HCT116 (cell line): ENCODE measurements around the gene NEURL3. TPM values are rescaled to one million over a fixed set of nuclear protein-coding genes. Genes with fewer than 3 reads are reported as not detected.

Experiments
- ATAC-seq: fragments of 200-7000 bp; cut with Tn5 transposase; 2 replicates; pipeline ENCODE4 v1.9.1; 2020; ENCODE audit warnings: mild to moderate bottlenecking, moderate library complexity
- BruUV-seq: library from RNA; stranded (reverse); fragments of 400-500 nt; replicated peaks from 2 replicates; lab custom pipeline; 2021; lab: Mats Ljungman, UMichigan
- CTCF ChIA-PET: fragments of 300-600 bp; sonication (Branson Sonifier 250); formaldehyde crosslinking; loops from one replicate; lab custom pipeline; 2021; ENCODE audit warnings: antibody characterized with exemption; lab: Charles Lee
- POLR2A ChIA-PET: fragments of 300-600, 350-600 bp; sonication (Branson Sonifier 250); formaldehyde crosslinking; loops from one replicate; lab custom pipeline; 2021; ENCODE audit warnings: antibody characterized with exemption; lab: Charles Lee
- RAD21 ChIA-PET, 2 experiments: fragments of 300-600 bp; sonication (Branson Sonifier 250); formaldehyde crosslinking; loops; one replicate each; lab custom pipeline; 2023; ENCODE audit warnings: low total read pairs in 2 of 2; ENCODE audit not compliant: uncharacterized antibody in 2 of 2, unreplicated experiment in 2 of 2, low non-redundant PET in 1 of 2; lab: Charles Lee
- DNase-seq: peaks from one replicate; pipeline ENCODE4 v3.0.0-alpha.2; 2010; ENCODE audit warnings: low read depth, low spot score
- H2AFZ ChIP-seq: fragments of 200-600 bp; shearing (Covaris generic), sonication (generic); 2 replicates; pipeline ENCODE4 v1.6.1; 2017; ENCODE audit warnings: low read depth, mixed run types, mixed read lengths, antibody characterized with exemption, low read length; ENCODE audit not compliant: poor library complexity, severe bottlenecking
- H3K27ac ChIP-seq: 2 replicates; pipeline ENCODE4 v1.5.1; 2012; ENCODE audit warnings: low read depth, low read length
- H3K27me3 ChIP-seq: fragments of 200-600 bp; sonication (generic); 2 replicates; pipeline ENCODE4 v1.6.1; 2016; ENCODE audit warnings: mixed run types, low read length, mixed read lengths; ENCODE audit not compliant: insufficient read depth
- H3K36me3 ChIP-seq, 2 experiments: fragments of 200-500 bp in 1 of 2; fragments of 200-600 bp in 1 of 2; sonication (Bioruptor generic) in 1 of 2; sonication (generic) in 1 of 2; 2 replicates each; pipeline versions ENCODE4 v1.5.1 to v1.6.1; 2014 to 2016; ENCODE audit warnings: low read length in 2 of 2, inconsistent platforms in 1 of 2, mixed read lengths in 1 of 2, mixed run types in 1 of 2; ENCODE audit not compliant: insufficient read depth in 2 of 2, control insufficient read depth in 1 of 2
- H3K4me1 ChIP-seq, 2 experiments: fragments of 200-600 bp in 1 of 2; sonication (generic) in 1 of 2; 2 replicates each; pipeline versions ENCODE4 v1.5.1 to v1.6.1; 2012 to 2017; ENCODE audit warnings: low read length in 2 of 2, inconsistent platforms in 1 of 2, mild to moderate bottlenecking in 1 of 2, mixed read lengths in 1 of 2, mixed run types in 1 of 2, moderate library complexity in 1 of 2; ENCODE audit not compliant: insufficient read depth in 2 of 2, control insufficient read depth in 1 of 2
- H3K4me2 ChIP-seq: fragments of 200-600 bp; sonication (generic); 2 replicates; pipeline ENCODE4 v1.6.1; 2017; ENCODE audit warnings: mixed run types, low read length, mixed read lengths
- H3K4me3 ChIP-seq, 2 experiments: fragments of 200-600 bp in 1 of 2; sonication (generic) in 1 of 2; replicated peaks in 1 of 2; 2 replicates each; pipeline ENCODE4 v1.5.1; 2011 to 2016; ENCODE audit warnings: low read length in 2 of 2, control low read depth in 1 of 2, low read depth in 1 of 2, mild to moderate bottlenecking in 1 of 2, mixed read lengths in 1 of 2, mixed run types in 1 of 2
- H3K79me2 ChIP-seq: fragments of 200-600 bp; sonication (generic); 2 replicates; pipeline ENCODE4 v1.6.1; 2017; ENCODE audit warnings: mild to moderate bottlenecking, mixed run types, low read length, moderate library complexity, mixed read lengths; ENCODE audit not compliant: insufficient read depth
- H3K9ac ChIP-seq: fragments of 200-600 bp; sonication (generic); 2 replicates; pipeline ENCODE4 v1.6.1; 2016; ENCODE audit warnings: low read length, mixed read lengths
- H3K9me2 ChIP-seq: fragments of 200-600 bp; sonication (generic), shearing (Covaris generic); 2 replicates; pipeline ENCODE4 v1.6.1; 2017; ENCODE audit warnings: mixed run types, mild to moderate bottlenecking, moderate library complexity; ENCODE audit not compliant: insufficient read depth
- H3K9me3 ChIP-seq, 2 experiments: fragments of 200-500 bp in 1 of 2; fragments of 200-600 bp in 1 of 2; sonication (Bioruptor generic) in 1 of 2; sonication (generic) in 1 of 2; 2 replicates each; pipeline ENCODE4 v1.6.1; 2014 to 2017; ENCODE audit warnings: low read length in 2 of 2, mixed read lengths in 2 of 2, inconsistent platforms in 1 of 2, low read depth in 1 of 2, mild to moderate bottlenecking in 1 of 2, mixed run types in 1 of 2, moderate library complexity in 1 of 2; ENCODE audit not compliant: control insufficient read depth in 1 of 2, insufficient read depth in 1 of 2
- H4K20me1 ChIP-seq: fragments of 200-600 bp; sonication (generic), shearing (Covaris generic); 2 replicates; pipeline ENCODE4 v1.6.1; 2017; ENCODE audit warnings: mixed run types, mild to moderate bottlenecking, moderate library complexity; ENCODE audit not compliant: insufficient read depth
- CBX3 ChIP-seq: IDR thresholded peaks from 2 replicates; pipeline ENCODE4 v1.6.1; 2012; ENCODE audit warnings: low read depth
- POLR2AphosphoS5 ChIP-seq: IDR thresholded peaks from 2 replicates; pipeline ENCODE4 v1.6.1; 2011; ENCODE audit warnings: mild to moderate bottlenecking, low read depth, low read length, moderate library complexity
- RAD21 ChIP-seq: IDR thresholded peaks from 2 replicates; pipeline ENCODE4 v1.6.1; 2012; ENCODE audit warnings: low read depth, mild to moderate bottlenecking
- SRF ChIP-seq: IDR thresholded peaks from 2 replicates; pipeline ENCODE4 v1.6.1; 2012; ENCODE audit warnings: low read depth
- ZFX ChIP-seq: fragments of 450-650 bp; IDR thresholded peaks from 2 replicates; pipeline ENCODE4 v1.6.1; 2017
- intact Hi-C: fragments of 100-400 bp; cut with micrococcal nuclease; formaldehyde crosslinking; loops from 2 replicates; pipeline ENCODE4 v1.10.0; 2022
- total RNA-seq: library from RNA; stranded (reverse); gene quantifications from one replicate; pipeline ENCODE4 v1.2.1, GENCODE V29; 2021; ENCODE audit not compliant: unreplicated experiment
- TF ChIP-seq, protein P1 (sequence below), 3 experiments: fragments of 200-600 bp in 1 of 3; sonication (generic) in 1 of 3; IDR thresholded peaks in 2 of 3; conservative IDR thresholded peaks in 1 of 3; 2 replicates each; pipeline ENCODE4 v1.5.1; 2012 to 2017; ENCODE audit warnings: low read depth in 2 of 3, low read length in 2 of 3, antibody characterized with exemption in 1 of 3, borderline replicate concordance in 1 of 3, control low read depth in 1 of 3, mild to moderate bottlenecking in 1 of 3, mixed read lengths in 1 of 3, mixed run types in 1 of 3, moderate library complexity in 1 of 3; ENCODE audit not compliant: insufficient read depth in 1 of 3
- TF ChIP-seq, protein P2 (sequence below): IDR thresholded peaks from 2 replicates; pipeline ENCODE4 v1.6.1; 2012
- TF ChIP-seq, protein P3 (sequence below): IDR thresholded peaks from 2 replicates; pipeline ENCODE4 v1.6.1; 2012

The NEURL3 gene
- total RNA-seq, 1 experiment from 2014 or later: not detected

DNA sequence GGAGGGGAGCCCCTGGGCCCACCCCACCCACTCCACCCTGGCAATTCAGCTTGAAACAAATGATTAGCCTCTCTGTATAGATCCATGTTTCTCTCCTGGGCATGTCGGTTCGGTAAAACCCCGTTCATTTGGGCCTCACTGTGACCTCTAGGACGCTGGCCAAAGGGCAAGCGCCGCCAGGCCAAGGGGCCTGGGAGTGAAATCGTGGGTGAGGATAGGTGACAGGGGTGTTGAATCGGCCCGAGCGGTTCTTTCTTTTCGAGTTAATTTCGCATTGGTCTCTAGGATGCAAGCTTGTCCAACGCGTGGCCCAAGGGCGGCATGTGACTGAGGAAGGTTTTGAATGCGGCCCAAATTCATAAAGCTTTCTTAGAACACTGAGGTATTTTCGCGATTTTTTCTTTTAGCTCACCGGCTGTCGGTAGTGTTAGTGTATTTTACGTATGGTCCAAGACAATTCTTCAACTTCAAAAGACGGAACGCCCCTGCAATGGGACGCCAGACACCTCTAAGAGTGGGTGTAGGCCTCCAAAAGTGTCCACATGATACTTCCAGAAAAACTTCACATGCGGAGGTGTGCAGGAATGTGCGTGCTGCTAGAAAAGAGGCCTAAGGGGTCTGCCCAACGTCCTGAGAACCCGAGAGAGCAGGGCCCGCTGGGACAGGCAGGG is 21.6 kb upstream of the NEURL3 start:
- DNase-seq: no peak
- no peak overlapping the region for H3K27ac ChIP-seq
- H3K4me2 ChIP-seq: no peak overlapping the region
- TF ChIP-seq ZFX (no peak), POLR2AphosphoS5 (no peak), SRF (no peak), RAD21 (no peak), CBX3 (no peak)
- TF ChIP-seq, protein P1, sequence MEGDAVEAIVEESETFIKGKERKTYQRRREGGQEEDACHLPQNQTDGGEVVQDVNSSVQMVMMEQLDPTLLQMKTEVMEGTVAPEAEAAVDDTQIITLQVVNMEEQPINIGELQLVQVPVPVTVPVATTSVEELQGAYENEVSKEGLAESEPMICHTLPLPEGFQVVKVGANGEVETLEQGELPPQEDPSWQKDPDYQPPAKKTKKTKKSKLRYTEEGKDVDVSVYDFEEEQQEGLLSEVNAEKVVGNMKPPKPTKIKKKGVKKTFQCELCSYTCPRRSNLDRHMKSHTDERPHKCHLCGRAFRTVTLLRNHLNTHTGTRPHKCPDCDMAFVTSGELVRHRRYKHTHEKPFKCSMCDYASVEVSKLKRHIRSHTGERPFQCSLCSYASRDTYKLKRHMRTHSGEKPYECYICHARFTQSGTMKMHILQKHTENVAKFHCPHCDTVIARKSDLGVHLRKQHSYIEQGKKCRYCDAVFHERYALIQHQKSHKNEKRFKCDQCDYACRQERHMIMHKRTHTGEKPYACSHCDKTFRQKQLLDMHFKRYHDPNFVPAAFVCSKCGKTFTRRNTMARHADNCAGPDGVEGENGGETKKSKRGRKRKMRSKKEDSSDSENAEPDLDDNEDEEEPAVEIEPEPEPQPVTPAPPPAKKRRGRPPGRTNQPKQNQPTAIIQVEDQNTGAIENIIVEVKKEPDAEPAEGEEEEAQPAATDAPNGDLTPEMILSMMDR (IDR thresholded peaks at IDR 0.05 in 2 of 3, conservative IDR thresholded peaks at IDR 0.05 in 1 of 3; ENCODE audit: borderline replicate concordance in 1 of 3, insufficient read depth in 1 of 3, low read depth in 2 of 3, low read length in 2 of 3): no peak
- TF ChIP-seq, protein P2, sequence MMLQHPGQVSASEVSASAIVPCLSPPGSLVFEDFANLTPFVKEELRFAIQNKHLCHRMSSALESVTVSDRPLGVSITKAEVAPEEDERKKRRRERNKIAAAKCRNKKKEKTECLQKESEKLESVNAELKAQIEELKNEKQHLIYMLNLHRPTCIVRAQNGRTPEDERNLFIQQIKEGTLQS: no peak
- TF ChIP-seq, protein P3, sequence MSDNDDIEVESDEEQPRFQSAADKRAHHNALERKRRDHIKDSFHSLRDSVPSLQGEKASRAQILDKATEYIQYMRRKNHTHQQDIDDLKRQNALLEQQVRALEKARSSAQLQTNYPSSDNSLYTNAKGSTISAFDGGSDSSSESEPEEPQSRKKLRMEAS: no peak
- RAD21 ChIA-PET: no interaction called here
- ATAC-seq: no peak
- POLR2A ChIA-PET: no interaction called here
- no peak overlapping the region for H3K4me3 ChIP-seq
- H3K79me2 ChIP-seq: no peaks in the 10 kb centered on the region
- H3K9ac ChIP-seq: no peak overlapping the region
- no peaks in the 10 kb centered on the region for H3K27me3 ChIP-seq
- CTCF ChIA-PET: interaction anchor here (1.3 kb wide), 1 partner anchor 18 kb away, joined by 5 read pairs; no protein-coding TSS in a partner anchor
- no peaks in the 10 kb centered on the region for H3K9me2 ChIP-seq
- H2AFZ ChIP-seq: no peak overlapping the region
- no TSS peak for BruUV-seq
- H3K4me1 ChIP-seq: peaks cover 5 to 10% of the 10 kb centered on the region in 2 experiments
- no peaks in the 10 kb centered on the region for H3K9me3 ChIP-seq
- H3K36me3 ChIP-seq: no peaks in the 10 kb centered on the region
- intact Hi-C loops: no loop called here
- H4K20me1 ChIP-seq: no peaks in the 10 kb centered on the region
